Measurements from ENCODE around the gene EOMES. TPM values are rescaled to one million over a fixed set of nuclear protein-coding genes. Genes with fewer than 3 reads are reported as not detected.

Gene EOMES
- total and polyA plus RNA-seq, 2 of the 8 experiments (the other 6 are each of a cell fraction or from before 2014, with no cell fraction given): 0.09 to 0.47 TPM

GRCh38 chr3:27678234-27678633 is 43.9 kb downstream of the EOMES start:
- Histone ChIP-seq H4K20me1 (replicated peaks in 1 of 2; ENCODE audit: control insufficient read depth in 1 of 2, insufficient read depth in 2 of 2, low read length in 2 of 2) (no peaks in the 10 kb centered on the region), H3K4me3 (ENCODE audit: extremely low read depth in 1 of 4, insufficient read depth in 2 of 4, low read depth in 3 of 4, low read length in 4 of 4) (no peak overlapping the region), H3K9me3 (ENCODE audit: insufficient read depth in 2 of 2, low read depth in 1 of 2, low read length in 1 of 2) (no peaks in the 10 kb centered on the region), H4K5ac (ENCODE audit: insufficient read length, low read depth, low read length) (no peak overlapping the region), H2BK20ac (ENCODE audit: low read length) (no peak overlapping the region), H3K23ac (ENCODE audit: insufficient read length) (no peak overlapping the region), H3K4me1 (replicated peaks in 1 of 4; ENCODE audit: control insufficient read depth in 3 of 4, insufficient read depth in 4 of 4, low read length in 3 of 4) (peaks cover 0 to 4% (median 1%) of the 10 kb centered on the region in 4 experiments; a peak in 2 of 7 replicates), H2BK15ac (ENCODE audit: low read length) (no peak overlapping the region), H3K56ac (replicated peaks; ENCODE audit: insufficient read length, low read depth, low read length) (no peak overlapping the region), H2AFZ (ENCODE audit: low read length) (no peak overlapping the region), H3K18ac (ENCODE audit: extremely low read depth, low read length) (no peak overlapping the region), H3K27ac (ENCODE audit: low read depth, low read length) (no peak overlapping the region), H3K79me1 (ENCODE audit: low read depth, low read length) (no peaks in the 10 kb centered on the region), H3K36me3 (ENCODE audit: control insufficient read depth in 2 of 4, insufficient read depth in 4 of 4, low read length in 3 of 4) (no peaks in the 10 kb centered on the region), H3K9ac (replicated peaks in 1 of 4; ENCODE audit: extremely low read depth in 1 of 4, low read depth in 3 of 4, low read length in 3 of 4) (no peak overlapping the region), H3K79me2 (ENCODE audit: control insufficient read depth in 1 of 2, insufficient read depth in 2 of 2, low read length in 2 of 2) (no peaks in the 10 kb centered on the region), H4K91ac (replicated peaks; ENCODE audit: insufficient read length, low read length) (no peak overlapping the region), H2AK5ac (ENCODE audit: low read depth, low read length) (no peak overlapping the region), H3K4me2 (ENCODE audit: insufficient read depth in 1 of 2, low read depth in 2 of 2, low read length in 2 of 2) (no peak overlapping the region), H2BK12ac (ENCODE audit: low read depth, low read length) (no peak overlapping the region), H2BK5ac (ENCODE audit: low read depth, low read length) (no peak overlapping the region), H2BK120ac (replicated peaks; ENCODE audit: low read depth, low read length) (no peak overlapping the region), H3K27me3 (replicated peaks in 1 of 4; ENCODE audit: control insufficient read depth in 3 of 4, extremely low read depth in 1 of 4, insufficient read depth in 3 of 4, low read length in 3 of 4) (no peaks in the 10 kb centered on the region), H3K14ac (ENCODE audit: insufficient read length) (no peak overlapping the region), H3K23me2 (ENCODE audit: low read depth, low read length) (no peaks in the 10 kb centered on the region), H4K8ac (ENCODE audit: extremely low read depth, insufficient read depth, low read length) (no peak overlapping the region), H3K4ac (replicated peaks; ENCODE audit: insufficient read length, low read depth, low read length) (no peak overlapping the region)
- no peak for TF ChIP-seq BRCA1 (IDR thresholded peaks at IDR 0.05; ENCODE audit: low read depth, low read length)
- no peak for TF ChIP-seq POU5F1 (IDR thresholded peaks at IDR 0.05; ENCODE audit: low read depth, low read length)
- no peak for TF ChIP-seq MAX (IDR thresholded peaks at IDR 0.05)
- no peak for TF ChIP-seq ATF2 (IDR thresholded peaks at IDR 0.05; ENCODE audit: low read length)
- no peak for TF ChIP-seq RFX5 (IDR thresholded peaks at IDR 0.05; ENCODE audit: borderline replicate concordance, low read depth, low read length)
- no peak for TF ChIP-seq RNF2 (IDR thresholded peaks at IDR 0.05; ENCODE audit: borderline replicate concordance, low read depth, low read length, missing control alignments, poor library complexity, severe bottlenecking)
- no peak for TF ChIP-seq YY1 (IDR thresholded peaks at IDR 0.05; ENCODE audit: low read depth, low read length)
- no peak for TF ChIP-seq SP4 (IDR thresholded peaks at IDR 0.05; ENCODE audit: low read length)
- no peak for TF ChIP-seq SIRT6 (IDR thresholded peaks at IDR 0.05; ENCODE audit: low read length)
- TF ChIP-seq SP2 (IDR thresholded peaks at IDR 0.05; ENCODE audit: low read length): no peak
- TF ChIP-seq POLR2AphosphoS5 (IDR thresholded peaks at IDR 0.05; ENCODE audit: low read depth, low read length): no peak
- TF ChIP-seq EZH2 (IDR thresholded peaks at IDR 0.05; ENCODE audit: low read depth, low read length, severe bottlenecking): no peak
- no peak for TF ChIP-seq ASH2L (IDR thresholded peaks at IDR 0.05; ENCODE audit: low read length)
- TF ChIP-seq BACH1 (IDR thresholded peaks at IDR 0.05; ENCODE audit: low read length): no peak
- POLR2A ChIA-PET (ENCODE audit: partially characterized antibody): no interaction called here
- DNase-seq (ENCODE audit: low read depth in 1 of 2, low spot score in 2 of 2): no peak
- CTCF ChIA-PET (ENCODE audit: partially characterized antibody): interaction anchor here (5.9 kb wide), 1 partner anchor 60 kb away, joined by 34 read pairs; no protein-coding TSS in a partner anchor
- FAIRE-seq: no peak

Data from H1 (cell line).